HepG2 (cell line): ENCODE measurements around the gene RORC. TPM values are rescaled to one million over a fixed set of nuclear protein-coding genes. Genes with fewer than 3 reads are reported as not detected.

ENCODE experiments used
- ATAC-seq: fragments of 200-7000 bp; cut with Tn5 transposase; 3 replicates; pipeline ENCODE4 v1.9.1; 2020; ENCODE audit warnings: mild to moderate bottlenecking, moderate library complexity
- BruUV-seq: library from RNA; stranded (reverse); fragments of 400-500 nt; replicated peaks from 2 replicates; lab custom pipeline; 2021; lab: Mats Ljungman, UMichigan
- CTCF ChIA-PET: fragments of 300-600 bp; formaldehyde crosslinking; extraction: SDS; loops from one replicate; lab custom pipeline; 2021; ENCODE audit warnings: low total read pairs, inconsistent platforms, low intra/inter-chr PET ratio; lab: Yijun Ruan, JAX
- POLR2A ChIA-PET: fragments of 350-600 bp; sonication (Branson Sonifier 250); formaldehyde crosslinking; loops from one replicate; lab custom pipeline; 2020; ENCODE audit warnings: antibody characterized with exemption, inconsistent platforms; lab: Yijun Ruan, JAX
- DNase-seq: peaks from one replicate; pipeline ENCODE4 v3.0.0-alpha.2; 2015; ENCODE audit warnings: low spot score
- FAIRE-seq: peaks from 3 replicates; lab custom pipeline; 2011; peaks lifted over from hg19 to GRCh38; lab: Jason Lieb, UNC
- H2AFZ ChIP-seq: one replicate; pipeline ENCODE4 v1.6.1; 2011; ENCODE audit warnings: low read length, inconsistent platforms
- H3K27ac ChIP-seq: fragments of 300-600 bp; 3 replicates; pipeline ENCODE4 v1.8.0; 2011; ENCODE audit warnings: mixed run types, mild to moderate bottlenecking, mixed read lengths, low read length, inconsistent platforms; ENCODE audit not compliant: insufficient read depth; ENCODE audit errors: extremely low read length
- H3K27me3 ChIP-seq, 2 experiments: fragments of 200-600 bp in 1 of 2; 2 replicates in 1 of 2; 3 replicates in 1 of 2; pipeline versions ENCODE4 v1.6.0 to v1.8.0; 2011; ENCODE audit warnings: low read length in 2 of 2, mild to moderate bottlenecking in 2 of 2, moderate library complexity in 2 of 2, inconsistent platforms in 1 of 2; ENCODE audit not compliant: insufficient read depth in 2 of 2, control insufficient read depth in 1 of 2
- H3K36me3 ChIP-seq, 2 experiments: fragments of 200-600 bp in 1 of 2; replicated peaks in 1 of 2; 2 replicates in 1 of 2; 3 replicates in 1 of 2; pipeline versions ENCODE4 v1.5.1 to v1.8.0; 2011; ENCODE audit warnings: low read length in 2 of 2, inconsistent platforms in 1 of 2; ENCODE audit not compliant: insufficient read depth in 2 of 2, control insufficient read depth in 1 of 2
- H3K4me1 ChIP-seq: 2 replicates; pipeline ENCODE4 v1.5.1; 2012; ENCODE audit warnings: low read length, inconsistent platforms; ENCODE audit not compliant: insufficient read depth
- H3K4me2 ChIP-seq: 2 replicates; pipeline ENCODE4 v1.6.0; 2011; ENCODE audit warnings: low read depth, low read length, inconsistent platforms
- H3K4me3 ChIP-seq, 3 experiments: fragments of 200-600 bp in 1 of 3; sonication (generic), shearing (Covaris generic) in 1 of 3; replicated peaks in 1 of 3; 2 replicates each; pipeline ENCODE4 v1.5.1; 2011 to 2016; ENCODE audit warnings: low read length in 3 of 3, inconsistent platforms in 2 of 3, low read depth in 2 of 3, mild to moderate bottlenecking in 2 of 3, control low read depth in 1 of 3, mixed read lengths in 1 of 3; ENCODE audit not compliant: insufficient read depth in 1 of 3
- H3K79me2 ChIP-seq: one replicate; pipeline ENCODE4 v1.6.1; 2011; ENCODE audit warnings: low read length, inconsistent platforms; ENCODE audit not compliant: insufficient read depth
- H3K9ac ChIP-seq: 2 replicates; pipeline ENCODE4 v1.6.0; 2011; ENCODE audit warnings: mild to moderate bottlenecking, low read depth, low read length, inconsistent platforms; ENCODE audit not compliant: insufficient read depth
- H3K9me3 ChIP-seq: 2 replicates; pipeline ENCODE4 v1.5.1; 2012; ENCODE audit warnings: mild to moderate bottlenecking, low read length
- H4K20me1 ChIP-seq: 2 replicates; pipeline ENCODE4 v1.6.0; 2011; ENCODE audit warnings: inconsistent platforms, mild to moderate bottlenecking, low read length, moderate library complexity; ENCODE audit not compliant: insufficient read depth
- IKZF4 ChIP-seq: sonication (generic); formaldehyde crosslinking; IDR thresholded peaks from 2 replicates; pipeline ENCODE4 v1.5.1; 2020; ENCODE audit warnings: borderline replicate concordance, mild to moderate bottlenecking, low read depth, missing genetic modification reagents; ENCODE audit errors: not compliant biosample characterization
- KMT2A ChIP-seq: sonication (generic); formaldehyde crosslinking; IDR thresholded peaks from 2 replicates; pipeline ENCODE4 v1.4.0; 2020; ENCODE audit warnings: missing genetic modification reagents
- TRIM24 ChIP-seq: sonication (generic); formaldehyde crosslinking; IDR thresholded peaks from 2 replicates; pipeline ENCODE4 v1.8.0; 2022; ENCODE audit warnings: mild to moderate bottlenecking, missing genetic modification reagents
- ZNF124 ChIP-seq: sonication (generic); formaldehyde crosslinking; IDR thresholded peaks from 2 replicates; pipeline ENCODE4 v1.4.0; 2020; ENCODE audit warnings: missing genetic modification reagents
- ZNF674 ChIP-seq: sonication (generic); formaldehyde crosslinking; IDR thresholded peaks from 2 replicates; pipeline ENCODE4 v1.5.0; 2020; ENCODE audit warnings: low read depth, mild to moderate bottlenecking, missing genetic modification reagents
- ZNF775 ChIP-seq: sonication (generic); formaldehyde crosslinking; IDR thresholded peaks from 2 replicates; pipeline ENCODE4 v1.4.0; 2020; ENCODE audit warnings: missing genetic modification reagents, mild to moderate bottlenecking, moderate library complexity, borderline replicate concordance
- WGBS: methylation state at CpG from one replicate; pipeline ENCODE4 v1.1.6; 2017; ENCODE audit warnings: low lambda C conversion rate; 5-methylcytosine and 5-hydroxymethylcytosine counted together
- in situ Hi-C: cut with HindIII; loops from 2 replicates; pipeline ENCODE4 v1.10.0; 2017; ENCODE audit warnings: low pct_unique_long_range_greater_than_20kb; ENCODE audit not compliant: extremely low pct_ligation_motif_present
- intact Hi-C: fragments of 100-400 bp; cut with micrococcal nuclease; formaldehyde crosslinking; loops from one replicate; pipeline ENCODE4 v1.10.0; 2022; ENCODE audit not compliant: unreplicated experiment
- polyA plus RNA-seq, 8 experiments: library from polyadenylated mRNA; depleted of rRNA in 3 of 8; stranded (reverse) in 7 of 8; unstranded in 1 of 8; fragments of >200 nt; fragmentation: Illumina TruSeq in 4 of 8; extraction: Trizol in 4 of 8; gene quantifications; 2 replicates each; pipeline versions ENCODE4 v1.2.1 to v1.2.3, GENCODE V29; 2011 to 2016; ENCODE audit warnings: low read depth in 4 of 8, missing spikeins in 1 of 8, mixed read lengths in 1 of 8; ENCODE audit not compliant: insufficient read depth in 1 of 8
- total RNA-seq, 5 experiments: library from RNA; depleted of rRNA; stranded (reverse); fragments of >200 nt; fragmentation: Illumina TruSeq; extraction: Trizol; gene quantifications; 2 replicates each; pipeline ENCODE4 v1.2.3, GENCODE V29; 2016; ENCODE audit warnings: low read depth in 1 of 5
- TF ChIP-seq, protein P1 (sequence below): sonication (generic); formaldehyde crosslinking; IDR thresholded peaks from 2 replicates; pipeline ENCODE4 v1.5.1; 2020; ENCODE audit warnings: mild to moderate bottlenecking, missing genetic modification reagents, borderline replicate concordance

RORC gene
- total and polyA plus RNA-seq, 2 of the 13 experiments (the other 11 are each of a cell fraction or from before 2014, with no cell fraction given), result 2.5 to 6.5 TPM

DNA sequence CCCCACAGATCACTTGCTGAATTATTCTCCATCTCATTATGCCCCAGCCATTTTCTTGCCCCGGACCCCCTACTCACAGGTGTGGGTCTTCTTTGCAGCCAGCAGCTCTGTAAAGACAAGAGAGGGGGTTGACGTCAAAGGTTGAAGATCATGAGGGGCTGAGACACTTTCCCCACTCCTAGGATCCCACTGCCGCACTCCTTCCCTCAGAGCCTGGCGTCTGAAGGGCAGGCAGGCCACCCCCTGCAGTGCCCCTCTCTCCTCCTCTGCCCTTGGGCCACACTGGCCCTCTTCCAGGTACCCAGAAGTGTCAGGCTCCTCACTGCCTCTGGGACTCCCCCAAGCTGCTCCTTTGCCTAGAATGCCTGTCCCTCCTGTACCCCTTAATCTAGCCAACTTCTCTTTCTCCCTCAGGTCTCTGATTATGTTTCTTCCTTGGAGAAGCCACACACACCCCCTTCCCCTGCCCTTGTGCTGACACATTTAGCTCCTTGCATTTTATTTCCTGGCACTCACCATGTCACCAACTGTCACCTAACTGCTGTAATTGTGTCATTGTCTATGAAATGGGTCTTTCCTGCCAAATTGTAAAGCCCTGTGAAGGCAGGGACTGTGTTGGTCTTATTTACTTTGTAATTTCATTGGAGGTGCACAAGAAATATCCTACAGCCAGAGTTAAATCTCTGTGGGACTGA lies 2.1 kb downstream of the RORC start:
- H2AFZ ChIP-seq, result no peak overlapping the region
- no peak overlapping the region for H3K9ac ChIP-seq
- ATAC-seq, result no peak
- no peak overlapping the region for H3K4me3 ChIP-seq
- H3K27ac ChIP-seq, result no peak overlapping the region
- in situ Hi-C loops, result loop anchor here (10.0 kb wide), 2 partner anchors 115 to 235 kb away; partner anchors contain the start of gene CELF3
- CTCF ChIA-PET, result no interaction called here
- H3K27me3 ChIP-seq, result no peaks in the 10 kb centered on the region; a peak in 2 of 5 replicates
- TF ChIP-seq ZNF124 (CRISPR knock-in tag) (no peak), ZNF775 (CRISPR knock-in tag) (no peak), ZNF674 (CRISPR knock-in tag) (no peak), TRIM24 (CRISPR knock-in tag) (no peak), KMT2A (CRISPR knock-in tag) (no peak), IKZF4 (no peak)
- TF ChIP-seq, protein P1, sequence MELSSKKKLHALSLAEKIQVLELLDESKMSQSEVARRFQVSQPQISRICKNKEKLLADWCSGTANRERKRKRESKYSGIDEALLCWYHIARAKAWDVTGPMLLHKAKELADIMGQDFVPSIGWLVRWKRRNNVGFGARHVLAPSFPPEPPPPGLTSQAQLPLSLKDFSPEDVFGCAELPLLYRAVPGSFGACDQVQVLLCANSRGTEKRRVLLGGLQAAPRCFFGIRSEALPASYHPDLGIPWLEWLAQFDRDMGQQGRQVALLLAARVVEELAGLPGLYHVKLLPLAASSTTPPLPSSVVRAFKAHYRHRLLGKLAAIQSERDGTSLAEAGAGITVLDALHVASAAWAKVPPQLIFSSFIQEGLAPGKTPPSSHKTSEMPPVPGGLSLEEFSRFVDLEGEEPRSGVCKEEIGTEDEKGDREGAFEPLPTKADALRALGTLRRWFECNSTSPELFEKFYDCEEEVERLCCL (CRISPR knock-in tag), result no peak
- no TSS peak for BruUV-seq
- no peak for DNase-seq
- no peak overlapping the region for H3K4me2 ChIP-seq
- intact Hi-C loops, result loop anchor here (5.0 to 10.0 kb wide), 4 partner anchors 37 to 385 kb away; partner anchors contain the start of genes MRPL9, TDRKH and TUFT1
- POLR2A ChIA-PET, result interaction anchor here (0.7 to 2.0 kb wide), 3 partner anchors 10 to 324 kb away, joined by 3 to 10 read pairs (median 3); partner anchors contain the start of genes C2CD4D and S100A11
- peaks cover 46% of the 10 kb centered on the region for H3K4me1 ChIP-seq
- WGBS, result 97% methylated on average over 4 of the region's 4 CpGs
- H4K20me1 ChIP-seq, result no peaks in the 10 kb centered on the region
- no peak for FAIRE-seq
- no peaks in the 10 kb centered on the region for H3K9me3 ChIP-seq
- no peaks in the 10 kb centered on the region for H3K79me2 ChIP-seq
- no peaks in the 10 kb centered on the region for H3K36me3 ChIP-seq
